ENCODE data around the gene DUSP23.

DUSP23 gene

GRCh38 chr1:159828176-159828575 lies 47.4 kb downstream of the DUSP23 start:
- no peak for DNase-seq (ENCODE audit: low read depth)

- no peak for DNase-seq (ENCODE audit: low read depth)
Measured at GRCh38 chr1:159828581-159829272, 48.0 kb downstream of the DUSP23 start.

GRCh38 chr1:159829273-159829634 lies 48.5 kb downstream of the DUSP23 start:
- no peak for DNase-seq (ENCODE audit: low read depth)

GRCh38 chr1:159829822-159830465 lies 49.2 kb downstream of the DUSP23 start:
- DNase-seq (ENCODE audit: low read depth) = no peak

DNA sequence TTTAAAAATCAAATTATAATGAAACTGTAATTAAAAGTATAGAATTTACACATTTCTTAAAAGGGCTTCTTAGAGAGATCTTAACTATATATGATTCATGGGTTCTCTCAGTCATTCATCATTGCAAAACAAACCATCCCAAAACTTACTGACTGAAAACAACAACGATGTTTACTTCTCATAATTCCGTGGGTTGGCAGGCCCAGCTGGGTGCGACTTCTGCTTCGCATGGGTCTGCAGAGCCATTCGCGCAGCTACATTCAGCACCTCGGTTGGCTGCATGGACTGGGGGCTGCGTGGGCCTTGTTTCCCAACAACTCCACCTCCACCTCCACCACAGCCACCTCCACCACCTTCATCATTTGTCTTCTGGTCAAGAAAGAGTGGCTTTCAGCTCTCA lies 50.0 kb downstream of the DUSP23 start:
- no peak for DNase-seq (ENCODE audit: low read depth)

GRCh38 chr1:159831412-159832141 lies 50.8 kb downstream of the DUSP23 start:
- no peak for DNase-seq (ENCODE audit: low read depth)

Data from stimulated activated CD4-positive, alpha-beta T cell treated with anti-CD3 and anti-CD28 coated beads, Interleukin-2, amount 100 ng/mL, for 4 hours (primary cell).